GM23338 (cell line): ENCODE measurements around the gene RNF26. TPM values are rescaled to one million over a fixed set of nuclear protein-coding genes. Genes with fewer than 3 reads are reported as not detected.

Experiments used
- ATAC-seq: fragments of 200-7000 bp; cut with Tn5 transposase; 3 replicates; pipeline ENCODE4 v1.9.1; 2020
- DNase-seq: peaks from one replicate; pipeline ENCODE4 v3.0.0-alpha.2; 2015; ENCODE audit warnings: low spot score
- H2AFZ ChIP-seq: fragments of 200-600 bp; sonication (generic); 2 replicates; pipeline ENCODE4 v1.8.0; 2016; ENCODE audit warnings: antibody characterized with exemption, mild to moderate bottlenecking, moderate library complexity
- H3F3A ChIP-seq: fragments of 200-600 bp; sonication (generic); replicated peaks from 2 replicates; pipeline ENCODE4 v1.8.0; 2017; ENCODE audit warnings: antibody characterized with exemption, mixed run types, low read depth
- H3K27ac ChIP-seq: fragments of 200-600 bp; sonication (generic); 2 replicates; pipeline ENCODE4 v1.6.1; 2016; ENCODE audit warnings: low read depth
- H3K27me3 ChIP-seq: fragments of 200-600 bp; sonication (generic); 2 replicates; pipeline ENCODE4 v1.8.0; 2016; ENCODE audit warnings: mild to moderate bottlenecking, mixed run types, moderate library complexity; ENCODE audit not compliant: insufficient read depth
- H3K36me3 ChIP-seq: fragments of 200-600 bp; sonication (generic); 2 replicates; pipeline ENCODE4 v1.8.0; 2016; ENCODE audit warnings: mild to moderate bottlenecking; ENCODE audit not compliant: insufficient read depth
- H3K4me1 ChIP-seq: fragments of 200-600 bp; sonication (generic); 2 replicates; pipeline ENCODE4 v1.8.0; 2016; ENCODE audit warnings: mild to moderate bottlenecking, moderate library complexity; ENCODE audit not compliant: insufficient read depth
- H3K4me2 ChIP-seq: fragments of 200-600 bp; sonication (generic); 2 replicates; pipeline ENCODE4 v1.7.1; 2017; ENCODE audit warnings: mixed run types
- H3K4me3 ChIP-seq: fragments of 200-600 bp; sonication (generic); 2 replicates; pipeline ENCODE4 v1.6.1; 2016; ENCODE audit warnings: mixed run types
- H3K79me2 ChIP-seq: fragments of 200-600 bp; sonication (generic); replicated peaks from 2 replicates; pipeline ENCODE4 v1.8.0; 2017; ENCODE audit warnings: mild to moderate bottlenecking; ENCODE audit not compliant: insufficient read depth
- H3K9me2 ChIP-seq: fragments of 200-600 bp; sonication (generic); 2 replicates; pipeline ENCODE4 v1.8.0; 2017; ENCODE audit not compliant: insufficient read depth
- H4K20me1 ChIP-seq: fragments of 200-600 bp; sonication (generic); replicated peaks from 2 replicates; pipeline ENCODE4 v1.8.0; 2017; ENCODE audit warnings: mild to moderate bottlenecking; ENCODE audit not compliant: insufficient read depth
- H3K27ac Mint-ChIP-seq: 2 replicates; pipeline ENCODE4 v1.8.0; 2020; ENCODE audit warnings: inconsistent platforms, mild to moderate bottlenecking, moderate library complexity, mixed read lengths
- H3K27me3 Mint-ChIP-seq: 3 replicates; pipeline ENCODE4 v1.8.0; 2022; ENCODE audit warnings: low read depth, mild to moderate bottlenecking, moderate library complexity, mixed read lengths, inconsistent platforms; ENCODE audit not compliant: insufficient read depth, poor library complexity
- H3K36me3 Mint-ChIP-seq: 3 replicates; pipeline ENCODE4 v1.8.0; 2021; ENCODE audit warnings: low read depth, mild to moderate bottlenecking, inconsistent platforms, moderate library complexity, mixed read lengths
- H3K4me1 Mint-ChIP-seq: 3 replicates; pipeline ENCODE4 v1.8.0; 2020; ENCODE audit warnings: mild to moderate bottlenecking, inconsistent platforms, mixed read lengths
- H3K4me3 Mint-ChIP-seq: 3 replicates; pipeline ENCODE4 v1.8.0; 2021; ENCODE audit warnings: moderate library complexity, mild to moderate bottlenecking, inconsistent platforms, mixed read lengths
- H3K9me3 Mint-ChIP-seq: 3 replicates; pipeline ENCODE4 v1.8.0; 2020; ENCODE audit warnings: moderate library complexity, mild to moderate bottlenecking, inconsistent platforms, mixed read lengths
- CREB1 ChIP-seq: fragments of 250-450 bp; sonication (Bioruptor Pico); IDR thresholded peaks from 2 replicates; pipeline ENCODE4 v1.5.0; 2020; ENCODE audit warnings: low read depth, mild to moderate bottlenecking, moderate library complexity
- EZH2 ChIP-seq: fragments of 200-600 bp; sonication (generic); IDR thresholded peaks from one replicate; pipeline ENCODE4 v1.8.0; 2017; ENCODE audit warnings: antibody characterized with exemption, mild to moderate bottlenecking, low read depth; ENCODE audit not compliant: unreplicated experiment
- EZH2phosphoT487 ChIP-seq: fragments of 200-600 bp; sonication (generic); IDR thresholded peaks from one replicate; pipeline ENCODE4 v1.8.1; 2018; ENCODE audit warnings: antibody characterized with exemption; ENCODE audit not compliant: unreplicated experiment
- NANOG ChIP-seq: IDR thresholded peaks from 2 replicates; pipeline ENCODE4 v1.6.1; 2016; ENCODE audit warnings: antibody characterized with exemption, borderline replicate concordance
- ZNF114 ChIP-seq: fragments of 250-450 bp; sonication (Bioruptor Pico); IDR thresholded peaks from 2 replicates; pipeline ENCODE4 v1.5.0; 2020; ENCODE audit warnings: mild to moderate bottlenecking, moderate library complexity
- polyA plus RNA-seq: library from polyadenylated mRNA; unstranded; fragments of >200 nt; fragmentation: Nextera tagmentation; extraction: Ambion mirVana; gene quantifications from 2 replicates; pipeline ENCODE4 v1.2.1, GENCODE V29; 2016
- total RNA-seq: library from RNA; depleted of rRNA; stranded (reverse); fragments of >200 nt; shearing (Covaris generic); gene quantifications from 2 replicates; pipeline ENCODE4 v1.2.3, GENCODE V29; 2014
- TF ChIP-seq, protein P1 (sequence below), 2 experiments: fragments of 200-600 bp in 1 of 2; sonication (generic) in 1 of 2; conservative IDR thresholded peaks; 2 replicates each; pipeline versions ENCODE4 v1.5.1 to v1.6.1; 2016 to 2017; ENCODE audit warnings: antibody characterized with exemption in 2 of 2, low read depth in 2 of 2, mild to moderate bottlenecking in 2 of 2, moderate library complexity in 1 of 2
- TF ChIP-seq, protein P2 (sequence below): IDR thresholded peaks from one replicate; pipeline ENCODE4 v1.6.1; 2018; ENCODE audit warnings: antibody characterized with exemption; ENCODE audit not compliant: unreplicated experiment
- TF ChIP-seq, protein P3 (sequence below): IDR thresholded peaks from 2 replicates; pipeline ENCODE4 v1.6.1; 2016; ENCODE audit warnings: antibody characterized with exemption

RNF26 gene
- total and polyA plus RNA-seq, 2 experiments from 2014 or later: 31.8 to 58.3 TPM

DNA sequence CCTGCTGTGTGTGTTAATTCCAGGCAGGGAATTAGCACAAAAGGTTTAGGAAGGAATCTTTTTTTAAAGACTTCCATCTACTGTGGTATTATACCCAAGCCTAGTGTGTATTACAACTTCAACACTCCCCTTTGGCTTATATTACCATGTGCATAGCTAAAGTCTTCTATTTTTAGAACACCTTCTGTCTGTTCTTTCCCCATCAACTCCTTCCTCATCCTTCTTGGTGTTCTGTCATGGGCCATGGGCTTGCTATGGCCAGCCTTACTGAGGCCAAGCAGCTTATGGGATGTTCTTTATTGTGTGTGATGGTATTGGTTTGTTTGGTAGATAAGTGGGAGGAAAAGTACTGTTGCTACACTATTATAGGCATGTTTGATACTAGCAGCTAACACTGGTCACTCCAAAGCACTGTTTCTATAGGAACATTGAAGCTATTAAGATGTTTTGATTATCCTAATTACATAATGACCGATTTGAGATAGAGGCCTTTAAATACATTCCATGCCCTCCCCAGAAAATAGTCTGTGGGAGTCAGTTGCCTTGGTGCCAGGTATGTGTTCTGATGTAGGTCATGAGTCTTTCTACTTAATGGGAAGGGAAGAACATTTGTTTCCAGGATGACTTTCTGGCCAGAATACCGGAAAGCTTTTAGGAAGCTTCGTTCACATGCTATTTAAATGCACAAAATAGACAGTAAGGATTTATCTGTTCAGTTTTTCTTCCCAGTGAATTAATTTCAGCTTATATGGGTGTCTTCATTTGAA, 33.9 kb upstream of the RNF26 start:
- Histone ChIP-seq H2AFZ (no peak overlapping the region), H3K4me3 (no peak overlapping the region), H3K4me1 (no peaks in the 10 kb centered on the region), H3K36me3 (peaks cover 63% of the 10 kb centered on the region), H3K79me2 (0 out of 2 replicates have a peak, but pooled peaks cover 6% of the 10 kb centered on the region), H3F3A (peaks cover 3% of the 10 kb centered on the region; the same call in 1 of the 2 replicates), H3K9me2 (no peaks in the 10 kb centered on the region), H3K4me2 (no peak overlapping the region), H3K27ac (no peak overlapping the region), H3K27me3 (no peaks in the 10 kb centered on the region), H4K20me1 (peaks cover 11% of the 10 kb centered on the region)
- H3K9me3 Mint-ChIP-seq: no peaks in the 10 kb centered on the region; the same call in 2 of the 3 replicates
- no peak for TF ChIP-seq NANOG
- no peak for TF ChIP-seq ZNF114
- TF ChIP-seq EZH2: no peak
- no peak for TF ChIP-seq EZH2phosphoT487
- TF ChIP-seq, protein P1, sequence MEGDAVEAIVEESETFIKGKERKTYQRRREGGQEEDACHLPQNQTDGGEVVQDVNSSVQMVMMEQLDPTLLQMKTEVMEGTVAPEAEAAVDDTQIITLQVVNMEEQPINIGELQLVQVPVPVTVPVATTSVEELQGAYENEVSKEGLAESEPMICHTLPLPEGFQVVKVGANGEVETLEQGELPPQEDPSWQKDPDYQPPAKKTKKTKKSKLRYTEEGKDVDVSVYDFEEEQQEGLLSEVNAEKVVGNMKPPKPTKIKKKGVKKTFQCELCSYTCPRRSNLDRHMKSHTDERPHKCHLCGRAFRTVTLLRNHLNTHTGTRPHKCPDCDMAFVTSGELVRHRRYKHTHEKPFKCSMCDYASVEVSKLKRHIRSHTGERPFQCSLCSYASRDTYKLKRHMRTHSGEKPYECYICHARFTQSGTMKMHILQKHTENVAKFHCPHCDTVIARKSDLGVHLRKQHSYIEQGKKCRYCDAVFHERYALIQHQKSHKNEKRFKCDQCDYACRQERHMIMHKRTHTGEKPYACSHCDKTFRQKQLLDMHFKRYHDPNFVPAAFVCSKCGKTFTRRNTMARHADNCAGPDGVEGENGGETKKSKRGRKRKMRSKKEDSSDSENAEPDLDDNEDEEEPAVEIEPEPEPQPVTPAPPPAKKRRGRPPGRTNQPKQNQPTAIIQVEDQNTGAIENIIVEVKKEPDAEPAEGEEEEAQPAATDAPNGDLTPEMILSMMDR (conservative IDR thresholded peaks at IDR 0.05; ENCODE audit: low read depth in 2 of 2): no peak
- TF ChIP-seq, protein P2, sequence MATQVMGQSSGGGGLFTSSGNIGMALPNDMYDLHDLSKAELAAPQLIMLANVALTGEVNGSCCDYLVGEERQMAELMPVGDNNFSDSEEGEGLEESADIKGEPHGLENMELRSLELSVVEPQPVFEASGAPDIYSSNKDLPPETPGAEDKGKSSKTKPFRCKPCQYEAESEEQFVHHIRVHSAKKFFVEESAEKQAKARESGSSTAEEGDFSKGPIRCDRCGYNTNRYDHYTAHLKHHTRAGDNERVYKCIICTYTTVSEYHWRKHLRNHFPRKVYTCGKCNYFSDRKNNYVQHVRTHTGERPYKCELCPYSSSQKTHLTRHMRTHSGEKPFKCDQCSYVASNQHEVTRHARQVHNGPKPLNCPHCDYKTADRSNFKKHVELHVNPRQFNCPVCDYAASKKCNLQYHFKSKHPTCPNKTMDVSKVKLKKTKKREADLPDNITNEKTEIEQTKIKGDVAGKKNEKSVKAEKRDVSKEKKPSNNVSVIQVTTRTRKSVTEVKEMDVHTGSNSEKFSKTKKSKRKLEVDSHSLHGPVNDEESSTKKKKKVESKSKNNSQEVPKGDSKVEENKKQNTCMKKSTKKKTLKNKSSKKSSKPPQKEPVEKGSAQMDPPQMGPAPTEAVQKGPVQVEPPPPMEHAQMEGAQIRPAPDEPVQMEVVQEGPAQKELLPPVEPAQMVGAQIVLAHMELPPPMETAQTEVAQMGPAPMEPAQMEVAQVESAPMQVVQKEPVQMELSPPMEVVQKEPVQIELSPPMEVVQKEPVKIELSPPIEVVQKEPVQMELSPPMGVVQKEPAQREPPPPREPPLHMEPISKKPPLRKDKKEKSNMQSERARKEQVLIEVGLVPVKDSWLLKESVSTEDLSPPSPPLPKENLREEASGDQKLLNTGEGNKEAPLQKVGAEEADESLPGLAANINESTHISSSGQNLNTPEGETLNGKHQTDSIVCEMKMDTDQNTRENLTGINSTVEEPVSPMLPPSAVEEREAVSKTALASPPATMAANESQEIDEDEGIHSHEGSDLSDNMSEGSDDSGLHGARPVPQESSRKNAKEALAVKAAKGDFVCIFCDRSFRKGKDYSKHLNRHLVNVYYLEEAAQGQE: no peak
- TF ChIP-seq, protein P3, sequence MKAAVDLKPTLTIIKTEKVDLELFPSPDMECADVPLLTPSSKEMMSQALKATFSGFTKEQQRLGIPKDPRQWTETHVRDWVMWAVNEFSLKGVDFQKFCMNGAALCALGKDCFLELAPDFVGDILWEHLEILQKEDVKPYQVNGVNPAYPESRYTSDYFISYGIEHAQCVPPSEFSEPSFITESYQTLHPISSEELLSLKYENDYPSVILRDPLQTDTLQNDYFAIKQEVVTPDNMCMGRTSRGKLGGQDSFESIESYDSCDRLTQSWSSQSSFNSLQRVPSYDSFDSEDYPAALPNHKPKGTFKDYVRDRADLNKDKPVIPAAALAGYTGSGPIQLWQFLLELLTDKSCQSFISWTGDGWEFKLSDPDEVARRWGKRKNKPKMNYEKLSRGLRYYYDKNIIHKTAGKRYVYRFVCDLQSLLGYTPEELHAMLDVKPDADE: no peak
- no peak for TF ChIP-seq CREB1 (CRISPR knock-in tag)
- H3K27me3 Mint-ChIP-seq: no peaks in the 10 kb centered on the region
- DNase-seq (no peak), ATAC-seq (no peak)
- H3K27ac Mint-ChIP-seq: no peak overlapping the region
- no peak overlapping the region for H3K4me3 Mint-ChIP-seq
- H3K4me1 Mint-ChIP-seq: 0 out of 3 replicates have a peak, but pooled peaks cover 3% of the 10 kb centered on the region
- H3K36me3 Mint-ChIP-seq: peaks cover 80% of the 10 kb centered on the region
